Skeletal muscle satellite cell (primary cell): ENCODE results near the gene TPPP2.
A peak's percentile ranks its signal among the peaks of the same experiment; 100 is the strongest.

Source experiments
- H3K27me3 ChIP-seq: 2 replicates; pipeline ENCODE4 v1.7.0; 2013; ENCODE audit warnings: low read length; ENCODE audit not compliant: control insufficient read depth, insufficient read depth
- H3K36me3 ChIP-seq: 2 replicates; pipeline ENCODE4 v1.7.0; 2013; ENCODE audit warnings: mild to moderate bottlenecking, control low read depth, low read length; ENCODE audit not compliant: insufficient read depth
- H3K4me1 ChIP-seq: 2 replicates; pipeline ENCODE4 v1.7.0; 2013; ENCODE audit warnings: low read length; ENCODE audit not compliant: control insufficient read depth, insufficient read depth
- H3K4me2 ChIP-seq: 2 replicates; pipeline ENCODE4 v1.7.0; 2013; ENCODE audit warnings: mild to moderate bottlenecking, low read length
- H3K4me3 ChIP-seq: 2 replicates; pipeline ENCODE4 v1.7.0; 2013; ENCODE audit warnings: low read length
- H3K9ac ChIP-seq: 2 replicates; pipeline ENCODE4 v1.7.0; 2013; ENCODE audit warnings: mild to moderate bottlenecking, low read depth, low read length, moderate library complexity
- H3K9me3 ChIP-seq: replicated peaks from 2 replicates; pipeline ENCODE4 v1.7.0; 2013; ENCODE audit warnings: mild to moderate bottlenecking, control low read depth, low read length

The TPPP2 gene

DNA sequence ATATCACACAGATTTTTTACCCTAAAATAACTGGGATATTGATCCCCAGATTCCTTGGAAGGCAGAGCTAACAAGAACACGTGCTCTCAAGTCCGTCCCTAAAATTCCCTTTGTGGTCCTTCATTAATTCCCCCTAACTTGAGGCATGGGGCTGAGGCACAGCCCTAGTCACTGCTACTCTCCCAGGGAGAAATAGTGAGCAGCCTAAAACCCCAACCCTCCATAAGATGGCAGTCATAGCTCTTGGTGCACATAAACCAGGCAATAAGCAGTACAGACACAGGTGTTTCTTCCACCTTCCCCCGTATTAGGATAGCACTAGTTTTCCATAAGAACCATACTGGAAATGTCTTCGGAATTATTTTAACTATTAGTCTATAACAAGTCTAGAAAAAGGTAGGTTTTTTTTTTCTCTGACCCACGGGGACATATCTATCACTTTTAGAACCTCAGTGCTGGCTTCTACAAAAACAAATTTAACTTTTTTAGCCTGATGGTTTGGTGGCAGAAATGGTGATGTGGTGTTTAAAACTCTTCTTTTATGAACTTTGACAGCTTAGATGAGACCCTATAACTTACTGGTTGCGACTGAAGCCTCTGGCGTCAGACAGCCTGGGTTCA, 37.0 kb downstream of the TPPP2 start:
- Histone ChIP-seq H3K9ac (no peak overlapping the region), H3K27me3 (no peaks in the 10 kb centered on the region), H3K9me3 (no peaks in the 10 kb centered on the region), H3K36me3 (no peaks in the 10 kb centered on the region), H3K4me3 (no peak overlapping the region), H3K4me1 (peaks cover 29% of the 10 kb centered on the region), H3K4me2 (no peak overlapping the region)

DNA sequence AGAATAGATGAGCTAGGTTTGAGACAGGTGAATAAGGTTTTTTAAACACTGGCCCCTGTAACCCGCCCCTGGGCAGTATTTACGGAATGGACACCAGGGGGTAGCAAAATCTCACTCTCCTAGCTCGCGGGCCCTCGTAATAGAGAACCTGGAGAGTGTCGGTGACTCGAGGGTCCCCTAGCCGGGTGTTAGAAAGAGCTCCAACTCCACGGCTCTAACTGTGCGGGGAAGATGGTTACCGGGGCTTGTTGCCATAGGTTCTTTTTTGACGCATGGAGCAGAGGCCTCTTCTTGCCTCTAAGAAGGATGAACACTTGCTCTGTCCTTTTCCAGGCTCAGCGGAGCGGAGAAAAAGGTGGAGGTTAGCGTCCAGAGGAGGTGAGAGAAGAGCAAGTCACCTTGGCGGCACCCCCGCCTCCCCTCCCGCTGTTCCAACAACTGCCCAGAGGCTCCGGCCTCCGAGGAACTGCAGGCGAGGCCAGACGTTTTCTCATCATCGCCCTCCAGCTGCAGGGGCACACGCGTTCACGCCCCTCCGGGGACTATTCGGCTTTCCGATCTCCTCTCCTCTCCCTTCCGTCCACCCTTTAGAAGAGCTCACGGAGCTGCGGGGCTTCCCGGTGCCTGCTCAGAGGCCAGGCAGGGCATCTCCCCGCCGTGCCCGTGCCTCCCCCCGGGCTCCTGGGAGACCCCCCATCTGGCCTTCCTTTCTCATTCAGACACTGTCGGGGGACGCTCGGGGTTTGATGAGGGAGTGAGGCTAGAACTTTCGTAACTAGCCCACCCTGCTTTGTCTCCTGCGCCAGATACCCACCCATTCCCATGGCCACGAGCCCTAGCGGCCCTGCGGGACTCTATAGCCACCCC, 38.7 kb downstream of the TPPP2 start:
- Histone ChIP-seq H3K9ac (peak overlapping the region; percentile 88), H3K4me1 (peaks cover 32% of the 10 kb centered on the region), H3K36me3 (peaks cover 9% of the 10 kb centered on the region), H3K9me3 (no peaks in the 10 kb centered on the region), H3K27me3 (no peaks in the 10 kb centered on the region), H3K4me3 (peak overlapping the region; percentile 81), H3K4me2 (peak overlapping the region; percentile 98)

DNA sequence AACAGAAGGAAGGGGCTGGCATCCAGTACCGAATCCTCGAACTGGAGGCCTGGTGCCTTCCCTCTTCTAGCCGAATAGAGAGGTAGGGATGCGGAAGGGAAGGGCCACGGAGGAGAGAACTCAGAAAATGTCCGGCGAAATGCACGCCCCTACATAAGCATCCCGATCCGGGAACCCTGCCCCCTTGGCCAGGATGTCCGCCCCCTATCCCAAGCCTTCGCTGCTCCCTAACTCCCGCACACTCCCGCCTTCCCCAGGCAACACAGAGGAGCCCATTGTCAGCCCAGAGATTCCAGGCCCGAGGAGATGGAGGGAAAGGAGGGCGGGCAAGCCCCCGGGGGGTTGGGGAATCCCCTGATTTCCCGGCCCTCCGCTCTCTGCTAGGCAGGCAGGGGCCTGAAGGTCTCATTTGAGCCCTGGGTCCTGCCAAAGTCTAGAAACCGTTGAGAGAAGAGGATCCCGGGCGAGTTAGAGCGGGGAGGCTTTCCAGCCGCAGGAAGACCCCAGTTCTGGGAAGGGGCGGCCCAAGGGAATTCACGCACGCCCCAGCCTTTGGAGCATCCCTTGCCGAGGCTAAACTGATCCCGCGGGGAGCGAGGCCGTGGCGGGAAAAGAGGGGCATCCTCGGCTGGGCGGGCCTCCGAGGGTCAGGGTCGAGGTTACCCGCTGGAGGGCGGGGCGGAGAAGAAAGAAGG, 39.5 kb downstream of the TPPP2 start:
- Histone ChIP-seq H3K9ac (peak overlapping the region; percentile 88), H3K9me3 (no peaks in the 10 kb centered on the region), H3K4me3 (peak overlapping the region; percentile 81), H3K36me3 (peaks cover 16% of the 10 kb centered on the region), H3K27me3 (no peaks in the 10 kb centered on the region), H3K4me2 (peak overlapping the region; percentile 98), H3K4me1 (peaks cover 30% of the 10 kb centered on the region)

DNA sequence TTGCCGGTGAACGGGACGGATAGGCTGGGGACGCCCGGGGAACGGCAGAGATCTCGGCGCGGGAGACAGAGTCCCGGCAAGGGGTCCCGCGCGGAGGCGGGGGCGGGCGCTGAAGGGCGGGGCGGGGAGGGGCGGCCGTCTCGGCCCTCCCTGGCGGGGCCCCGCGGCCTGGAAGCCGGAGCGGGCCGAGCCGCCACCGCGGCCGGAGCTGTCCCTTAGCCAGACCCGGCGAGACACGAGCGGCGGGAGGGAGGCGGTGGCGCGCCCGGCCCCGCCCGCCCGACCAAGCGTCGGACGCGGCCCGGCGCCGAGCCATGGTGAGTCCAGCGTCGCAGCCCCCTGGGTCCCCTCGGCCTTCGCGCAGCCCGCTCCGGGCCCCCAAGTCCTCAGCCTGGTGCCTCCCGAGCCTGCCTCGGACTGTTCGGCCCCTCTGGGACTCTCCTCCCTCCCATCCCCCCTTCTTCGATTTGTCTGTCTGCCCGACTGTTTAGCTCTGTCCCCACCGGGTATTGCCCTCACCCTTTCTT, 40.1 kb downstream of the TPPP2 start, which contains the start of gene ARHGEF40:
Gene ARHGEF40, plus strand, starts transcription at position 222 of the 527 bp plus-strand sequence. Its CDS starts 93 bp downstream, at position 315.
- H3K4me1 ChIP-seq: peaks cover 30% of the 10 kb centered on the region
- H3K9me3 ChIP-seq: no peaks in the 10 kb centered on the region
- no peaks in the 10 kb centered on the region for H3K27me3 ChIP-seq
- peak within 1 kb of the TSS; percentile 98 for H3K4me2 ChIP-seq
- H3K4me3 ChIP-seq: peak within 1 kb of the TSS; percentile 81
- H3K36me3 ChIP-seq: peaks cover 23% of the 10 kb centered on the region
- H3K9ac ChIP-seq: peak within 1 kb of the TSS; percentile 88

DNA sequence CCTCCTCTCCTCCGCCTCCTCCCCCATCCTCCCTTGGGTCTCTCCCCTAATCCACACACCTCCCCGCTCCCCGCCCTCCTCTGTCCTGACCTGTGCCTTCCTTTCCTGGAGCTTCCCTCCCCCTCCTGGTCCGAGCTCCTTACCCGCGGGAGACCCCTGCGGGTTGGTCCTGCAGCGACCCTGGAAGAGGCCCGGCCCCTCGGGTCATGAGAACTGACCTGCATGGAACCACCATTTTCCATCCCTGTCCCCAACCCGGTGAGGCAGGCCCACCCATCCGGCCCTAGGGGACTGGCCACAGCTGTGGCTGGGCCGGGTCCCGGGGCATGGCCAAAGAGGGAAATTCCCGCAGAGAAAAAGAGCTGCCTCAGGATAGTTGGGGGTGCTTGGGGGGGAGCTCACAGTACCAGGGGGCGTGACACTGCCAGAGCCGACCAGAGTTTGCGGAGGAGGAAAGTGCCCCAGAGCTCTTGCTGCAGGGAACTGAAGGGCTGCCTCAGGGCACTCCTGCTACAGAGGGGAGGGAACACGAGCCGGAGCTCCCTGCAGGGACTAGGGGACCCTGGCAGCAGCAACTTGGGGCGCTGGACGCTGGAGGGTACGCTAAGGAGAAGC, 40.7 kb downstream of the TPPP2 start:
- H3K4me2 ChIP-seq: peak overlapping the region; percentile 98
- H3K9me3 ChIP-seq: no peaks in the 10 kb centered on the region
- peaks cover 30% of the 10 kb centered on the region for H3K4me1 ChIP-seq
- peak overlapping the region; percentile 88 for H3K9ac ChIP-seq
- peaks cover 28% of the 10 kb centered on the region for H3K36me3 ChIP-seq
- H3K4me3 ChIP-seq: peak overlapping the region; percentile 81
- H3K27me3 ChIP-seq: no peaks in the 10 kb centered on the region

DNA sequence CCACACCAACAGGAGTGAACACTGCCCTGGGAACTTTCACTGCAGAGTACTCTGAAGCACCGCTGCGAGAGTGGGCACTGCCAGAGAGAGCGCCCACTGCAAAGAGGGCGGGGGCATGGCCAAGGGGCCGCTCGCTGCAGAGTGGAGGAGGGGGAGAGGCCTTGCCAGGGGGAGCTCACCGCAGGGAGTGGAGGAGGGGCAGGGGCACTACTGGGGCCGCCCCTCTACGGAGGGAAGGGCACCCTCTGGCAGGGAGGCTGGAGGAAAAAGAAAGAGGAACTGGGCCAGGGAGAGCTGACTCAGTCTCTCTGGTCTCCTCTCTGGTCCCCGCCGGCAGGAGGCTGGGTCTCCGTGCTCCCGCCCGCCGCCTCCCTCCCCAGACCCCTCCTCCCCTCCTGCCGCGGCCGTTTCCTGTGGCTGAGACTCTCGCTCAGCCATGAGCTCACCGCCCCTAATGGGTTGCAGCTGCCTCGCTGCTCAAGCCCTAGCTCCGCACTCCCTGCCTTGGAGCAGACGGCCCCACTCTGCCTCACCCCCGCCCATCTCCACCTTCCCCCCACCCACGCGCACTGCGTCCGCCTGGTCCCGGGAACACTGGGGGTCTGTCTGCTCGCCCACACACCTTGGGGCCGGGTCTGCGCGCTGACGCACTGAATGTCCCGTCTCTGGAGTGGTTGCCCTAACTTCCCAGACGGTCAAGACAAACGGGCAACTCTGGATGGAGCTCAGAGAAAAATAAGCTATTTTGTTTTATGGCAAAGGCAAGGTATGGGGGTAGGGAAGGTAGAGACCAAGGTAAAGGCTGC, 41.4 kb downstream of the TPPP2 start:
- H3K4me1 ChIP-seq: peaks cover 30% of the 10 kb centered on the region
- peak overlapping the region; percentile 81 for H3K4me3 ChIP-seq
- no peaks in the 10 kb centered on the region for H3K27me3 ChIP-seq
- H3K9me3 ChIP-seq: no peaks in the 10 kb centered on the region
- H3K36me3 ChIP-seq: peaks cover 35% of the 10 kb centered on the region
- peak overlapping the region; percentile 98 for H3K4me2 ChIP-seq
- H3K9ac ChIP-seq: peak overlapping the region; percentile 88

DNA sequence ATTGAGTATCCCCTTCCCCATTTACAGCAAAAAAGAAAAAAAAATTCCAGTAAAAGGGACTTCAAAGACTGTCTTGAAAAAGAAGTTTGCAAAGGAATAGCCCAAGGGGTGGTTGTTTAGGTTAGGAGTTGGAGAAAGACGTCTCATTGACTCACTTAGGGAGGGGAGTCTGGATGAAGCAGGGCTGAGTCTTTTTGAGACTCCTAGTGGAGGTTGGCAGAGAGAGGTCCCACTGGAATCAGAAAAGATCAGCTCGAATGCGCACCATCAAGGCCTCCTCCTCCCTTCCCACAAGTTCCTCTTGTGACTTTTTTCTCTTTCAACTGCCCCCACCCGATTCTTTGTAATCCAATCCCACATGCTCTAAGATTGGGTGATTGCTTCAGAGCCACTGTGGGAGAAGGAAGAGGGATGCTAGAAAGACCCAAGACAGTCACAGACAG, 42.0 kb downstream of the TPPP2 start:
- no peaks in the 10 kb centered on the region for H3K27me3 ChIP-seq

DNA sequence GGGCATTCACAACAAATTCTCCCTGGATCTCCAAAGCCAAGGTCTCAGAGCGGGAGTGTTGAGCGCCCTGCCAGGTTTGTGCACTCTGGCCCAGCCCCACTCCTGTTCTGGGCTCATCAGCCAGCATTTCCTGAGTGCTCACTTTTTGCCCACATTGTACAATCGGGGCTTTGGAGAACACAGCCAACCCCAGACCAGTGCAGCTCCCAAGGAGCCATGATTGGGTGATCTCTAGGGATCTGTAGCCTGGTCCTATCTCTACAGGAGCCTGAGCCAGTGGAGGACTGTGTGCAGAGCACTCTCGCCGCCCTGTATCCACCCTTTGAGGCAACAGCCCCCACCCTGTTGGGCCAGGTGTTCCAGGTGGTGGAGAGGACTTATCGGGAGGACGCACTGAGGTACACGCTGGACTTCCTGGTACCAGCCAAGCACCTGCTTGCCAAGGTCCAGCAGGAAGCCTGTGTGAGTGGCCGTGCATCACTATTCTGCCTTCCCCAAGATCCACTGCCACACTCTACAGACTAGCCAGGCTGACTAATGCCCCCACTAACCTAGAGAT, 42.8 kb downstream of the TPPP2 start:
- Histone ChIP-seq H3K4me3 (no peak overlapping the region), H3K27me3 (no peaks in the 10 kb centered on the region), H3K9me3 (no peaks in the 10 kb centered on the region), H3K36me3 (peaks cover 49% of the 10 kb centered on the region), H3K4me1 (peaks cover 30% of the 10 kb centered on the region), H3K4me2 (peak overlapping the region; percentile 98), H3K9ac (no peak overlapping the region)

More for the DNA sequence above, 42.0 kb downstream of the TPPP2 start:
- H3K9me3 ChIP-seq: no peaks in the 10 kb centered on the region
- H3K9ac ChIP-seq: peak overlapping the region; percentile 75
- peak overlapping the region; percentile 98 for H3K4me2 ChIP-seq
- H3K4me3 ChIP-seq: peak overlapping the region; percentile 81
- H3K4me1 ChIP-seq: peaks cover 30% of the 10 kb centered on the region
- peaks cover 42% of the 10 kb centered on the region for H3K36me3 ChIP-seq

DNA sequence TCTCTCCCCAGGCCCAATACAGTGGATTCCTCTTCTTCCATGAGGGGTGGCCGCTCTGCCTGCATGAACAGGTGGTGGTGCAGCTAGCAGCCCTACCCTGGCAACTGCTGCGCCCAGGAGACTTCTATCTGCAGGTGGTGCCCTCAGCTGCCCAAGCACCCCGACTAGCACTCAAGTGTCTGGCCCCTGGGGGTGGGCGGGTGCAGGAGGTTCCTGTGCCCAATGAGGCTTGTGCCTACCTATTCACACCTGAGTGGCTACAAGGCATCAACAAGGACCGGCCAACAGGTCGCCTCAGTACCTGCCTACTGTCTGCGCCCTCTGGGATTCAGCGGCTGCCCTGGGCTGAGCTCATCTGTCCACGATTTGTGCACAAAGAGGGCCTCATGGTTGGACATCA, 43.9 kb downstream of the TPPP2 start:
- H3K27me3 ChIP-seq: no peaks in the 10 kb centered on the region
- H3K9me3 ChIP-seq: no peaks in the 10 kb centered on the region
- H3K4me2 ChIP-seq: no peak overlapping the region
- H3K4me3 ChIP-seq: no peak overlapping the region
- no peak overlapping the region for H3K9ac ChIP-seq
- peaks cover 59% of the 10 kb centered on the region for H3K36me3 ChIP-seq
- peaks cover 26% of the 10 kb centered on the region for H3K4me1 ChIP-seq
